HepG2 (cell line): Measurements from ENCODE around the gene PALM3. TPM values are rescaled to one million over a fixed set of nuclear protein-coding genes. Genes with fewer than 3 reads are reported as not detected.

Experiments used
- ATRX ChIP-seq: sonication (generic); formaldehyde crosslinking; IDR thresholded peaks from 2 replicates; pipeline ENCODE4 v1.4.0; 2020; ENCODE audit warnings: missing genetic modification reagents, borderline replicate concordance
- CHD2 ChIP-seq: IDR thresholded peaks from 2 replicates; pipeline ENCODE4 v1.6.1; 2011; ENCODE audit warnings: low read depth, low read length, improper control_type of control experiment
- ETV6 ChIP-seq: sonication (generic); formaldehyde crosslinking; conservative IDR thresholded peaks from 2 replicates; pipeline ENCODE4 v1.4.0; 2020; ENCODE audit warnings: missing genetic modification reagents
- FOXA3 ChIP-seq: IDR thresholded peaks from 2 replicates; pipeline ENCODE4 v1.6.1; 2016; ENCODE audit warnings: missing genetic modification reagents, missing compliant biosample characterization
- GZF1 ChIP-seq: sonication (generic); formaldehyde crosslinking; IDR thresholded peaks from 2 replicates; pipeline ENCODE4 v1.5.1; 2020; ENCODE audit warnings: mild to moderate bottlenecking, missing genetic modification reagents
- HDAC1 ChIP-seq: sonication (generic); formaldehyde crosslinking; IDR thresholded peaks from 2 replicates; pipeline ENCODE4 v1.5.1; 2020; ENCODE audit warnings: mild to moderate bottlenecking, missing genetic modification reagents
- HNF4A ChIP-seq: sonication (generic); formaldehyde crosslinking; IDR thresholded peaks from 2 replicates; pipeline ENCODE4 v1.4.0; 2020; ENCODE audit warnings: missing genetic modification reagents
- HNF4G ChIP-seq, 2 experiments: sonication (generic) in 1 of 2; formaldehyde crosslinking in 1 of 2; IDR thresholded peaks; 2 replicates each; pipeline versions ENCODE4 v1.4.0 to v1.6.1; 2011 to 2020; ENCODE audit warnings: borderline replicate concordance in 2 of 2, low read depth in 2 of 2, mild to moderate bottlenecking in 2 of 2, low read length in 1 of 2, missing genetic modification reagents in 1 of 2, moderate library complexity in 1 of 2
- JUND ChIP-seq: sonication (generic); formaldehyde crosslinking; IDR thresholded peaks from 2 replicates; pipeline ENCODE4 v1.8.0; 2022; ENCODE audit warnings: mild to moderate bottlenecking, missing genetic modification reagents
- KLF15 ChIP-seq: sonication (generic); formaldehyde crosslinking; IDR thresholded peaks from 2 replicates; pipeline ENCODE4 v1.8.1; 2023; ENCODE audit warnings: borderline replicate concordance, mild to moderate bottlenecking, inconsistent platforms, missing genetic modification reagents, mixed read lengths
- NAIF1 ChIP-seq: sonication (generic); formaldehyde crosslinking; IDR thresholded peaks from 2 replicates; pipeline ENCODE4 v1.5.0; 2020; ENCODE audit warnings: mild to moderate bottlenecking, missing genetic modification reagents, borderline replicate concordance
- NR2F1 ChIP-seq, 2 experiments: fragments of 450-650 bp in 1 of 2; formaldehyde crosslinking in 1 of 2; IDR thresholded peaks; 2 replicates each; pipeline versions ENCODE4 v1.5.0 to v1.6.1; 2016 to 2020; ENCODE audit warnings: mild to moderate bottlenecking in 1 of 2, missing compliant biosample characterization in 1 of 2, missing genetic modification reagents in 1 of 2, moderate library complexity in 1 of 2
- NR2F2 ChIP-seq: IDR thresholded peaks from 2 replicates; pipeline ENCODE4 v1.6.1; 2012; ENCODE audit warnings: low read depth, inconsistent platforms, borderline replicate concordance
- SALL1 ChIP-seq: sonication (generic); formaldehyde crosslinking; IDR thresholded peaks from 2 replicates; pipeline ENCODE4 v1.8.0; 2022; ENCODE audit warnings: mild to moderate bottlenecking, missing genetic modification reagents
- SNAI1 ChIP-seq: sonication (generic); formaldehyde crosslinking; IDR thresholded peaks from 2 replicates; pipeline ENCODE4 v1.5.0; 2020; ENCODE audit warnings: mild to moderate bottlenecking, missing genetic modification reagents, borderline replicate concordance
- TMF1 ChIP-seq: sonication (generic); formaldehyde crosslinking; IDR thresholded peaks from 2 replicates; pipeline ENCODE4 v1.8.1; 2022; ENCODE audit warnings: low read depth, missing genetic modification reagents
- XBP1 ChIP-seq: sonication (generic); formaldehyde crosslinking; IDR thresholded peaks from 2 replicates; pipeline ENCODE4 v1.5.0; 2020; ENCODE audit warnings: missing genetic modification reagents
- ZBTB7B ChIP-seq: sonication (generic); formaldehyde crosslinking; IDR thresholded peaks from 2 replicates; pipeline ENCODE4 v1.4.0; 2020; ENCODE audit warnings: missing genetic modification reagents
- ZFY ChIP-seq: sonication (generic); formaldehyde crosslinking; IDR thresholded peaks from 2 replicates; pipeline ENCODE4 v1.4.0; 2020; ENCODE audit warnings: missing genetic modification reagents
- ZNF607 ChIP-seq: sonication (generic); formaldehyde crosslinking; IDR thresholded peaks from 2 replicates; pipeline ENCODE4 v1.5.1; 2020; ENCODE audit warnings: missing genetic modification reagents, mild to moderate bottlenecking, borderline replicate concordance
- ZNF616 ChIP-seq: sonication (generic); formaldehyde crosslinking; IDR thresholded peaks from 2 replicates; pipeline ENCODE4 v1.5.0; 2020; ENCODE audit warnings: low read depth, mild to moderate bottlenecking, missing genetic modification reagents
- polyA plus RNA-seq, 8 experiments: library from polyadenylated mRNA; depleted of rRNA in 3 of 8; stranded (reverse) in 7 of 8; unstranded in 1 of 8; fragments of >200 nt; fragmentation: Illumina TruSeq in 4 of 8; extraction: Trizol in 4 of 8; gene quantifications; 2 replicates each; pipeline versions ENCODE4 v1.2.1 to v1.2.3, GENCODE V29; 2011 to 2016; ENCODE audit warnings: low read depth in 4 of 8, missing spikeins in 1 of 8, mixed read lengths in 1 of 8; ENCODE audit not compliant: insufficient read depth in 1 of 8
- total RNA-seq, 5 experiments: library from RNA; depleted of rRNA; stranded (reverse); fragments of >200 nt; fragmentation: Illumina TruSeq; extraction: Trizol; gene quantifications; 2 replicates each; pipeline ENCODE4 v1.2.3, GENCODE V29; 2016; ENCODE audit warnings: low read depth in 1 of 5
- TF ChIP-seq, protein P1 (sequence below): sonication (generic); formaldehyde crosslinking; IDR thresholded peaks from 2 replicates; pipeline ENCODE4 v1.8.1; 2023; ENCODE audit warnings: mild to moderate bottlenecking, moderate library complexity, missing genetic modification reagents
- TF ChIP-seq, protein P2 (sequence below): sonication (generic); formaldehyde crosslinking; IDR thresholded peaks from 2 replicates; pipeline ENCODE4 v1.4.0; 2020; ENCODE audit warnings: low read depth, mild to moderate bottlenecking, missing genetic modification reagents
- TF ChIP-seq, protein P3 (sequence below): sonication (generic); formaldehyde crosslinking; IDR thresholded peaks from 2 replicates; pipeline ENCODE4 v1.9.0; 2021; ENCODE audit warnings: missing genetic modification reagents, borderline replicate concordance
- TF ChIP-seq, protein P4 (sequence below): IDR thresholded peaks from 2 replicates; pipeline ENCODE4 v1.6.1; 2012; ENCODE audit warnings: inconsistent platforms

The PALM3 gene
- total and polyA plus RNA-seq, 2 of the 13 experiments (the other 11 are each of a cell fraction or from before 2014, with no cell fraction given), result 0.79 to 2.4 TPM

DNA sequence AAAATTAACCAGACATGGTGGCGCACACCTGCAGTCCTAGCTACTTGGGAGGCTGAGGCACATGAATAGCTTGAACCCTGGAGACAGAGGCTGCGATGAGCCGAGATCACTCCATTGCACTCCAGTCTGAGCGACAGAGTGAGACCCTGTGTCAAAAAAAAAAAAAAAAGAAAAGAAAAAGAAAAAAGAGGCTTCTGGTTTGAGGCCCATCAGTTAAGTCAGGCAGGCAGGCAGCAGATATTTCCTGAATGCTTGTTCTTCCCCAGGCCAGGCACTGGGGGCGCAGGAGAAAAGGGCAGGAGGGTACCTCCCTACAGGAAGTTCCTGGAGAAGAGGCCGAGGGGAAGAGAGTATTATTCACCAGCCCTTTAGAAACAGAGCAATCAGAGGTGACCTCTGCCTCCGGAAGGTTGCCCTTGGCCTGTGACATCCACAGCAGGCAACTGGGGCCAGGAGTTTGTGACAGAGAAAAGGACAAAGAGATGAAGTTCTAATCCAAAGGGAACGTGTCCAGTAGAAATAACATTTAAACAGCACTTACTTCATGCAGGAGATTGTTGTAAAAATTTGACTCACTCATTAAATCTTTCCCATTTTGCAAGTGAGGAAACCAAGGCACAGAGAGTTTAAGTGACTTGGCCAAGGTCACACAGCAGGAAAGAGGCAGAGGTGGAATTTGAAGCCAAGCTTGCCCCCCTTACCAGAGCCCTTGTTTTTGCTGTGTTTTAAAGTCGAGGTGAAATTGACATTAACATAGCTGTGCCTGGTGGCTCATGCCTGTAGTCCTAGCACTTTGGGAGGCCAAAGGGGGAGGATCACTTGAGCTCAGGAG lies 38.3 kb downstream of the PALM3 start (continued):
- TF ChIP-seq HNF4G (IDR thresholded peaks at IDR 0.05; ENCODE audit: borderline replicate concordance, low read depth, low read length) (peak; percentile 35; the same call in 1 of the 2 replicates), HNF4G (CRISPR knock-in tag; IDR thresholded peaks at IDR 0.05; ENCODE audit: borderline replicate concordance, low read depth) (no peak), NR2F1 (CRISPR knock-in tag; IDR thresholded peaks at IDR 0.05) (peak; percentile 84 to 88), ZFY (CRISPR knock-in tag) (peak; percentile 52), CHD2 (no peak), HNF4A (CRISPR knock-in tag) (peak; percentile 47), GZF1 (CRISPR knock-in tag) (no peak), NR2F2 (peak; percentile 86), ZBTB7B (CRISPR knock-in tag) (peak; percentile 32; the same call in 1 of the 2 replicates), SALL1 (CRISPR knock-in tag) (peak; percentile 77), ZNF616 (CRISPR knock-in tag) (0 out of 2 replicates have a peak, but pooled peaks have one; percentile 45), KLF15 (CRISPR knock-in tag) (no peak), XBP1 (no peak), ATRX (no peak), SNAI1 (no peak), HDAC1 (CRISPR knock-in tag) (peak; percentile 47; the same call in 1 of the 2 replicates), NAIF1 (CRISPR knock-in tag) (no peak), TMF1 (no peak), ETV6 (no peak), JUND (CRISPR knock-in tag) (no peak), FOXA3 (0 out of 2 replicates have a peak, but pooled peaks have one; percentile 19), ZNF607 (CRISPR knock-in tag) (peak; percentile 60; the same call in 1 of the 2 replicates)
- TF ChIP-seq, protein P1, sequence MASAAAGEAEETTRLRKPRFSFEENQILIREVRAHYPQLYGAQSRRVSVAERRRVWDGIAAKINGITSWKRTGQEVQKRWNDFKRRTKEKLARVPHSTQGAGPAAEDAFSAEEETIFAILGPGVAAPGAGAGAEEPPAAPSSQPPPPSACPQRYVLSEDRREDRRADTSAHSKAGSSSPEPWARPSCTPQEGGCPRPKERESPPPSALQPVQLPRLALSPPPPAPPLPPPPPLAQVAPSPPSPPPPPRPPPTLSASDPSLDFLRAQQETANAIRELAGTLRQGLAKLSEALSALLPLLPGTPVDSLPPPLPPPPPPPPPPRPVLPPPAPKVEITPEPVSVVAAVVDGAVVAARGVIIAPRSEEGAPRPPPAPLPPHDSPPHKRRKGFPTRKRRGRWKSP (CRISPR knock-in tag), result peak; percentile 56; the same call in 1 of the 2 replicates
- TF ChIP-seq, protein P2, sequence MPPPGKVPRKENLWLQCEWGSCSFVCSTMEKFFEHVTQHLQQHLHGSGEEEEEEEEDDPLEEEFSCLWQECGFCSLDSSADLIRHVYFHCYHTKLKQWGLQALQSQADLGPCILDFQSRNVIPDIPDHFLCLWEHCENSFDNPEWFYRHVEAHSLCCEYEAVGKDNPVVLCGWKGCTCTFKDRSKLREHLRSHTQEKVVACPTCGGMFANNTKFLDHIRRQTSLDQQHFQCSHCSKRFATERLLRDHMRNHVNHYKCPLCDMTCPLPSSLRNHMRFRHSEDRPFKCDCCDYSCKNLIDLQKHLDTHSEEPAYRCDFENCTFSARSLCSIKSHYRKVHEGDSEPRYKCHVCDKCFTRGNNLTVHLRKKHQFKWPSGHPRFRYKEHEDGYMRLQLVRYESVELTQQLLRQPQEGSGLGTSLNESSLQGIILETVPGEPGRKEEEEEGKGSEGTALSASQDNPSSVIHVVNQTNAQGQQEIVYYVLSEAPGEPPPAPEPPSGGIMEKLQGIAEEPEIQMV (CRISPR knock-in tag), result no peak
- TF ChIP-seq, protein P3, sequence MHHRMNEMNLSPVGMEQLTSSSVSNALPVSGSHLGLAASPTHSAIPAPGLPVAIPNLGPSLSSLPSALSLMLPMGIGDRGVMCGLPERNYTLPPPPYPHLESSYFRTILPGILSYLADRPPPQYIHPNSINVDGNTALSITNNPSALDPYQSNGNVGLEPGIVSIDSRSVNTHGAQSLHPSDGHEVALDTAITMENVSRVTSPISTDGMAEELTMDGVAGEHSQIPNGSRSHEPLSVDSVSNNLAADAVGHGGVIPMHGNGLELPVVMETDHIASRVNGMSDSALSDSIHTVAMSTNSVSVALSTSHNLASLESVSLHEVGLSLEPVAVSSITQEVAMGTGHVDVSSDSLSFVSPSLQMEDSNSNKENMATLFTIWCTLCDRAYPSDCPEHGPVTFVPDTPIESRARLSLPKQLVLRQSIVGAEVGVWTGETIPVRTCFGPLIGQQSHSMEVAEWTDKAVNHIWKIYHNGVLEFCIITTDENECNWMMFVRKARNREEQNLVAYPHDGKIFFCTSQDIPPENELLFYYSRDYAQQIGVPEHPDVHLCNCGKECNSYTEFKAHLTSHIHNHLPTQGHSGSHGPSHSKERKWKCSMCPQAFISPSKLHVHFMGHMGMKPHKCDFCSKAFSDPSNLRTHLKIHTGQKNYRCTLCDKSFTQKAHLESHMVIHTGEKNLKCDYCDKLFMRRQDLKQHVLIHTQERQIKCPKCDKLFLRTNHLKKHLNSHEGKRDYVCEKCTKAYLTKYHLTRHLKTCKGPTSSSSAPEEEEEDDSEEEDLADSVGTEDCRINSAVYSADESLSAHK (CRISPR knock-in tag), result no peak
- TF ChIP-seq, protein P4, sequence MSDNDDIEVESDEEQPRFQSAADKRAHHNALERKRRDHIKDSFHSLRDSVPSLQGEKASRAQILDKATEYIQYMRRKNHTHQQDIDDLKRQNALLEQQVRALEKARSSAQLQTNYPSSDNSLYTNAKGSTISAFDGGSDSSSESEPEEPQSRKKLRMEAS, result no peak
